PC-3 (cell line): ENCODE data around the gene NDUFS7. TPM values are rescaled to one million over a fixed set of nuclear protein-coding genes. Genes with fewer than 3 reads are reported as not detected.

Experiments used
- ATAC-seq: fragments of 200-7000 bp; cut with Tn5 transposase; 2 replicates; pipeline ENCODE4 v1.9.1; 2020; ENCODE audit warnings: mild to moderate bottlenecking, moderate library complexity
- BruUV-seq: library from RNA; stranded (reverse); fragments of 400-500 nt; replicated peaks from 2 replicates; lab custom pipeline; 2021; lab: Mats Ljungman, UMichigan
- CTCF ChIA-PET: fragments of 300-600 bp; sonication (Branson Sonifier 250); formaldehyde crosslinking; loops from one replicate; lab custom pipeline; 2022; ENCODE audit warnings: antibody characterized with exemption; lab: Charles Lee
- POLR2A ChIA-PET: fragments of 300-600 bp; sonication (Branson Sonifier 250); formaldehyde crosslinking; loops from one replicate; lab custom pipeline; 2022; ENCODE audit warnings: antibody characterized with exemption; ENCODE audit not compliant: unreplicated experiment; lab: Charles Lee
- DNase-seq: peaks from one replicate; pipeline ENCODE4 v3.0.0-alpha.2; 2015
- H2AFZ ChIP-seq: fragments of 300-600 bp; sonication (generic); 2 replicates; pipeline ENCODE4 v1.6.0; 2016; ENCODE audit warnings: antibody characterized with exemption, low read length
- H3F3A ChIP-seq: fragments of 300-600 bp; sonication (generic); one replicate; pipeline ENCODE4 v1.6.0; 2017; ENCODE audit warnings: antibody characterized with exemption, low read length, control low read depth, mild to moderate bottlenecking; ENCODE audit not compliant: unreplicated experiment
- H3K27ac ChIP-seq: fragments of 300-600 bp; sonication (generic); 2 replicates; pipeline ENCODE4 v1.5.1; 2016; ENCODE audit warnings: mild to moderate bottlenecking, low read length
- H3K27me3 ChIP-seq: fragments of 300-600 bp; sonication (generic); 2 replicates; pipeline ENCODE4 v1.6.1; 2016; ENCODE audit warnings: low read length, mixed read lengths
- H3K36me3 ChIP-seq: fragments of 300-600 bp; sonication (generic); 2 replicates; pipeline ENCODE4 v1.6.1; 2016; ENCODE audit warnings: low read depth, mixed run types, low read length, mixed read lengths
- H3K4me1 ChIP-seq: fragments of 300-600 bp; sonication (generic); 2 replicates; pipeline ENCODE4 v1.5.1; 2016; ENCODE audit warnings: low read length; ENCODE audit not compliant: insufficient read depth
- H3K4me2 ChIP-seq: fragments of 300-600 bp; sonication (generic); 2 replicates; pipeline ENCODE4 v1.6.0; 2016; ENCODE audit warnings: low read length
- H3K4me3 ChIP-seq: fragments of 300-600 bp; sonication (generic); 2 replicates; pipeline ENCODE4 v1.5.1; 2016; ENCODE audit warnings: mild to moderate bottlenecking, low read length, mixed read lengths
- H3K79me2 ChIP-seq: fragments of 300-600 bp; sonication (generic); 2 replicates; pipeline ENCODE4 v1.6.1; 2017; ENCODE audit warnings: low read length, mixed read lengths
- H3K9ac ChIP-seq: fragments of 300-600 bp; sonication (generic); 2 replicates; pipeline ENCODE4 v1.6.0; 2016; ENCODE audit warnings: mild to moderate bottlenecking, low read length
- H3K9me2 ChIP-seq: fragments of 300-600 bp; sonication (generic); replicated peaks from 2 replicates; pipeline ENCODE4 v1.6.1; 2016; ENCODE audit warnings: mixed run types, low read length, mixed read lengths
- H3K9me3 ChIP-seq: fragments of 300-600 bp; sonication (generic); 2 replicates; pipeline ENCODE4 v1.6.1; 2016; ENCODE audit warnings: low read length, mixed read lengths
- H4K20me1 ChIP-seq: fragments of 300-600 bp; sonication (generic); 2 replicates; pipeline ENCODE4 v1.6.1; 2016; ENCODE audit warnings: low read length, mixed read lengths
- CTCF ChIP-seq: fragments of 300-600 bp; sonication (generic); conservative IDR thresholded peaks from 2 replicates; pipeline ENCODE4 v1.5.1; 2017; ENCODE audit warnings: antibody characterized with exemption, low read depth, mild to moderate bottlenecking, low read length
- EZH2 ChIP-seq: fragments of 300-600 bp; sonication (generic); IDR thresholded peaks from one replicate; pipeline ENCODE4 v1.6.1; 2017; ENCODE audit warnings: antibody characterized with exemption, mild to moderate bottlenecking, low read length; ENCODE audit not compliant: unreplicated experiment
- EZH2phosphoT487 ChIP-seq: fragments of 300-600 bp; sonication (generic); IDR thresholded peaks from 2 replicates; pipeline ENCODE4 v1.6.1; 2018; ENCODE audit warnings: mild to moderate bottlenecking, antibody characterized with exemption, low read length, borderline replicate concordance
- intact Hi-C: fragments of 100-400 bp; cut with micrococcal nuclease; formaldehyde crosslinking; loops from 2 replicates; pipeline ENCODE4 v1.9.0; 2023
- total RNA-seq: library from RNA; depleted of rRNA; stranded (reverse); fragments of >200 nt; gene quantifications from 2 replicates; pipeline ENCODE4 v1.2.3, GENCODE V29; 2014

Gene NDUFS7
- total RNA-seq, 1 experiment from 2014 or later: 111 TPM

- Histone ChIP-seq H3K27me3 (no peaks in the 10 kb centered on the region), H2AFZ (no peak overlapping the region), H3K9ac (no peak overlapping the region), H3K4me3 (no peak overlapping the region), H3K79me2 (no peaks in the 10 kb centered on the region), H3K4me2 (no peak overlapping the region), H3K4me1 (peaks cover 4% of the 10 kb centered on the region), H3F3A (no peaks in the 10 kb centered on the region), H3K9me3 (no peaks in the 10 kb centered on the region), H3K9me2 (no peaks in the 10 kb centered on the region), H4K20me1 (no peaks in the 10 kb centered on the region), H3K27ac (no peak overlapping the region), H3K36me3 (no peaks in the 10 kb centered on the region; the same call in 1 of the 2 replicates)
- DNase-seq (no peak), ATAC-seq (no peak)
- intact Hi-C loops: no loop called here
- TF ChIP-seq EZH2phosphoT487: no peak
- no peak for TF ChIP-seq EZH2
- TF ChIP-seq CTCF: no peak
- ChIA-PET CTCF (no interaction called here), POLR2A (no interaction called here)
- no TSS peak for BruUV-seq
Measured at GRCh38 chr19:1365319-1366269, 18.1 kb upstream of the NDUFS7 start.

GRCh38 chr19:1366296-1366695 lies 17.4 kb upstream of the NDUFS7 start:
- POLR2A ChIA-PET: no interaction called here
- BruUV-seq: no TSS peak

More at GRCh38 chr19:1366296-1366695, 17.4 kb upstream of the NDUFS7 start:
- no peaks in the 10 kb centered on the region for H3K9me3 ChIP-seq
- no peaks in the 10 kb centered on the region for H3K9me2 ChIP-seq
- H3K27me3 ChIP-seq: no peaks in the 10 kb centered on the region
- no peaks in the 10 kb centered on the region for H3F3A ChIP-seq
- peaks cover 4% of the 10 kb centered on the region for H3K4me1 ChIP-seq
- CTCF ChIA-PET: no interaction called here
- H2AFZ ChIP-seq: no peak overlapping the region
- no peak overlapping the region for H3K4me2 ChIP-seq
- ATAC-seq (no peak), DNase-seq (no peak)
- intact Hi-C loops: no loop called here
- no peak overlapping the region for H3K27ac ChIP-seq
- H3K4me3 ChIP-seq: no peak overlapping the region
- H3K79me2 ChIP-seq: no peaks in the 10 kb centered on the region
- TF ChIP-seq EZH2phosphoT487: no peak
- TF ChIP-seq EZH2: no peak
- no peak for TF ChIP-seq CTCF
- H3K36me3 ChIP-seq: no peaks in the 10 kb centered on the region; the same call in 1 of the 2 replicates
- H4K20me1 ChIP-seq: no peaks in the 10 kb centered on the region
- H3K9ac ChIP-seq: no peak overlapping the region
